Spleen (tissue), 7 donors: Measurements from ENCODE around the gene USP51.

Source experiments
- POLR2AphosphoS5 ChIP-seq, 3 donors: sonication (generic); formaldehyde crosslinking; IDR thresholded peaks; one replicate each; pipeline ENCODE4 v1.5.1; 2017; ENCODE audit warnings: antibody characterized with exemption in 3 of 3
- TF ChIP-seq, protein P1 (sequence below), 11 experiments: fragments of 200-600 bp in 7 of 11; fragments of 450-650 bp in 4 of 11; sonication (generic) in 4 of 11; IDR thresholded peaks in 8 of 11; conservative IDR thresholded peaks in 3 of 11; 1 replicate in 7 of 11; 2 replicates in 4 of 11; pipeline versions ENCODE4 v1.4.0 to v1.8.0; 2016 to 2021; ENCODE audit warnings: antibody characterized with exemption in 11 of 11, inconsistent platforms in 4 of 11, mild to moderate bottlenecking in 1 of 11
- donor health status: DM: no; HTN: no; CAD: no; lungs with moderate emphysema.
- donor health status: DM: no; HTN: no; CAD: no.
- donor health status: DM: no; HTN: no; CAD: no.

DNA sequence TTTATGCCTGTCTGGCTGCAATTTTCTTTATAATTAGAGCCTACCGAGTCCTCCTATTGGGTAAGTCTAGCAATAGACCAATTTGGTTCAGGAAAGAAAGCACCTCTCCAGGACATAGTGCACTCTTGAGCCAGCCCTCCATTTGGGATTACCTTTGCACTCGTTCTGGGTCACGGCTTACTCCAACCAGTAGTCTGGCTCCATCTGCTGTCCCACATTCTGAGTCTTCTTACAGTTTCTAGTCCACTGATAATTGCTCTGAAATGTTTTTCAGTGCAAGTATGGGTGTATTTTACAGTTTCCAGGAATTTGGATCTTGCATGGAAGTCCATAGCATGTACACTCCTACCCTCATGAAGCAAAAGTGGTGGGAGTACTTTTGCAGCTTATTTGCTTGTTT lies 34.8 kb upstream of the USP51 start:
- TF ChIP-seq, protein P1, sequence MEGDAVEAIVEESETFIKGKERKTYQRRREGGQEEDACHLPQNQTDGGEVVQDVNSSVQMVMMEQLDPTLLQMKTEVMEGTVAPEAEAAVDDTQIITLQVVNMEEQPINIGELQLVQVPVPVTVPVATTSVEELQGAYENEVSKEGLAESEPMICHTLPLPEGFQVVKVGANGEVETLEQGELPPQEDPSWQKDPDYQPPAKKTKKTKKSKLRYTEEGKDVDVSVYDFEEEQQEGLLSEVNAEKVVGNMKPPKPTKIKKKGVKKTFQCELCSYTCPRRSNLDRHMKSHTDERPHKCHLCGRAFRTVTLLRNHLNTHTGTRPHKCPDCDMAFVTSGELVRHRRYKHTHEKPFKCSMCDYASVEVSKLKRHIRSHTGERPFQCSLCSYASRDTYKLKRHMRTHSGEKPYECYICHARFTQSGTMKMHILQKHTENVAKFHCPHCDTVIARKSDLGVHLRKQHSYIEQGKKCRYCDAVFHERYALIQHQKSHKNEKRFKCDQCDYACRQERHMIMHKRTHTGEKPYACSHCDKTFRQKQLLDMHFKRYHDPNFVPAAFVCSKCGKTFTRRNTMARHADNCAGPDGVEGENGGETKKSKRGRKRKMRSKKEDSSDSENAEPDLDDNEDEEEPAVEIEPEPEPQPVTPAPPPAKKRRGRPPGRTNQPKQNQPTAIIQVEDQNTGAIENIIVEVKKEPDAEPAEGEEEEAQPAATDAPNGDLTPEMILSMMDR (IDR thresholded peaks at IDR 0.05 in 8 of 11, conservative IDR thresholded peaks at IDR 0.05 in 3 of 11) = no peak
- TF ChIP-seq POLR2AphosphoS5 (IDR thresholded peaks at IDR 0.05) = no peak
